HG03575 (cell line): ENCODE measurements around the gene FXR1.
"Not testable (repeated sequence)": the region's sequence is repeated elsewhere in the genome, so short reads cannot be mapped to it uniquely, and the experiment has no call there.

Experiments used
- ATAC-seq: cut with Tn5 transposase; IDR thresholded peaks from one replicate; pipeline ENCODE4 v1.9.1; 2021; ENCODE audit not compliant: unreplicated experiment, insufficient number of reproducible peaks, low FRiP score; ENCODE audit errors: extremely low read depth

FXR1 gene

GRCh38 chr3:180912304-180913296 lies at the start of gene FXR1:
Gene FXR1, plus strand, starts transcription at chr3:180912670. Its CDS starts 16 bp downstream, at chr3:180912686.
- peak; percentile 93 for ATAC-seq

- no peak for ATAC-seq
These were observed 42.3 kb upstream of the FXR1 start for GRCh38 chr3:180870008-180870699.

- no peak for ATAC-seq
These were observed 40.6 kb upstream of the FXR1 start for GRCh38 chr3:180871901-180872300.

- ATAC-seq: not testable (repeated sequence)
These were observed 40.0 kb upstream of the FXR1 start for GRCh38 chr3:180872430-180872829.

- no peak for ATAC-seq
These were observed 37.3 kb upstream of the FXR1 start for GRCh38 chr3:180875124-180875698.

GRCh38 chr3:180881065-180881801 lies 31.2 kb upstream of the FXR1 start:
- ATAC-seq: no peak

GRCh38 chr3:180882115-180882514 lies 30.4 kb upstream of the FXR1 start:
- ATAC-seq: no peak

GRCh38 chr3:180888992-180889560 lies 23.4 kb upstream of the FXR1 start:
- no peak for ATAC-seq

- no peak for ATAC-seq
These were observed 13.9 kb upstream of the FXR1 start for GRCh38 chr3:180898572-180898971.

GRCh38 chr3:180909369-180910127 lies 2.9 kb upstream of the FXR1 start:
- ATAC-seq: no peak

GRCh38 chr3:180910823-180911222 lies 1.6 kb upstream of the FXR1 start:
- no peak for ATAC-seq

- ATAC-seq: no peak
These were observed 580 bp upstream of the FXR1 start for GRCh38 chr3:180911876-180912303.

- ATAC-seq: no peak
These were observed 1.3 kb downstream of the FXR1 start for GRCh38 chr3:180913581-180914404.

GRCh38 chr3:180918542-180918941 lies 6.1 kb downstream of the FXR1 start:
- ATAC-seq: no peak

GRCh38 chr3:180922242-180922641 lies 9.8 kb downstream of the FXR1 start:
- ATAC-seq: no peak

GRCh38 chr3:180923561-180923960 lies 11.1 kb downstream of the FXR1 start:
- no peak for ATAC-seq

- no peak for ATAC-seq
These were observed 14.1 kb downstream of the FXR1 start for GRCh38 chr3:180926526-180926925.
